GM19043 (cell line): ENCODE results near the gene ZBTB18.

Experiments used
- ATAC-seq: cut with Tn5 transposase; IDR thresholded peaks from one replicate; pipeline ENCODE4 v1.9.1; 2021; ENCODE audit warnings: low read depth; ENCODE audit not compliant: unreplicated experiment

The ZBTB18 gene

GRCh38 chr1:244060686-244061085, 9.6 kb downstream of the ZBTB18 start:
- ATAC-seq = no peak

DNA sequence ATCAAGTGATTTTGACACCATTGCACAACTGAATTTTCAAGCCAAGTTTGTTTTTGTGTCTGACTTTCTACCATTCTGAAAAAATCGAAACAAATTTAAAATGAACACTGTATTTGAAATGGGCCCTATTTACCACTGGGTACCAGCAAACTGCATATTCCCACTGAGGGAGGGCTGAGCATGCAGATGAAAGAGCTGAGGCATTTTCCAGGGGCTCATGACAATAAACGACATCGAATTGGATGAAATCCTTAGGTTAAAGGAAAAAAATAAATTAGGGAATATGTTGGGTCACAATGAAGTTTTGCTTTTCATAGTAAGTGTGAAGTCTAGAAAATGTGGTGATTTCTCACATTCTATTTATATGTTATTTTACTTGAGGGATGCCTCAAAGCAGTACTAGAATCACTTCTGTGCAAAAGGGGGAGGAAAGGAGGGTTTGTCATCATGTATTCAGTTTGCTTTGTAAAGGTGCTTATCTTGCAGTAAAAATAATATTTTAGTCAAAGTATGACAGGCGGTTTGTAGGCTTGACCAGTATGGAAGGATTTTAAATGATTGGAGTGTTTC, 11.2 kb downstream of the ZBTB18 start:
- ATAC-seq = no peak

GRCh38 chr1:244063498-244063897, 12.4 kb downstream of the ZBTB18 start:
- ATAC-seq = no peak

DNA sequence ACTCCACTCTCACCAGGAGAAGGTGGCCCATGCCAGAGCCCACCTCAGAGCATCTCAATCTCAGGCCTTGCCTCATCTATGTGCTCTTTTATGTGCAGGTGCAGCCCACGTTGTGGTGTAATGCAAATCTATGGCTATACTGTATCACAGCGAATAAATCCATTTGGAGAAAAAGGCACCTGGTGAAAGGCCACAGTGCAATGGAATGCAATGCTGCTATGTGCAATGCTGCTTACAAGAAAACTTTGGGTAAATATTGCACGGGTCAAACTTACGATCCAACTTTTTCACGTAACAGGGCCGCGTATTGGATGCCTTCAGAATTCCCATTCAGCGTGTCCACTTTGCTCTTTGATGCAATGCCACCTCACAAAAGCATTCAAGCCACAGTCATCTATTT, 13.5 kb downstream of the ZBTB18 start:
- ATAC-seq = no peak

DNA sequence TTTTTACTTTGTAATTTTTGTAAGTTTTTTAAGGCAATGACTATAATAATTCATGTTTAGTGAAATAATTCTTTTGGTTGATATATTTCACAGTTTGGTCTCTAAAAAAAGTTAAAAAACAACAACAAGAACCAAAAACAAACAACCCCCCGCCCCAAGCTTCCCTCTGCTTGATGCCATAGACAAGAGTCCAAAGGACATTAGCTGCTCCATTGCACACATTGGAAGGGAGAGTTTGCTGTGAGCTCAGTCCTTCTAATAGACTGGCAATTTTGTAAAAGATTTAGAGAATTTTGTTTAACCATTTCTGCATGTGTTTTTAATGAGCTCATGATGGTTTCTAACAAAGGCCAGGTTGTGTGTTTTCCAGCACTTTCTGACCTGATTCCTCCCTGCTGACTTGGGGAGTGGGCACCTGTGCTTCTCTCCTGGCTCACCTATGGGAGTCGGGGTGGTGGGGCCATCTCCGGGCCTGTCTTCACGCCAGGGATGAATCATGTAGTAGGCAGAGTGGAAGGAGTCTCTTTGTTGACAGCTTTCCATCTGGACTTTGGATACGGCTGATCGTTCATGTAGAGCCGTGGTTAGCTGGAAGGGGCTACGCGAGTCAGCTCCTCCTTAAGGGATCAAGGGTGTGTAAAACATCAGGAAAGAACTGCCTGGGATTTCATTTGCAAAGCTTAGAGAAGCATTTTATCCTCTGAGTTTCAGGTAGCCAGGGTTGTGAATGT, 14.1 kb downstream of the ZBTB18 start:
- ATAC-seq = no peak

GRCh38 chr1:244065960-244066388, 14.9 kb downstream of the ZBTB18 start:
- no peak for ATAC-seq

- ATAC-seq = no peak
Observed at GRCh38 chr1:244066954-244067716, 16.1 kb downstream of the ZBTB18 start.

GRCh38 chr1:244067893-244068292, 16.8 kb downstream of the ZBTB18 start:
- ATAC-seq = no peak

GRCh38 chr1:244068567-244068966, 17.5 kb downstream of the ZBTB18 start:
- ATAC-seq = no peak

DNA sequence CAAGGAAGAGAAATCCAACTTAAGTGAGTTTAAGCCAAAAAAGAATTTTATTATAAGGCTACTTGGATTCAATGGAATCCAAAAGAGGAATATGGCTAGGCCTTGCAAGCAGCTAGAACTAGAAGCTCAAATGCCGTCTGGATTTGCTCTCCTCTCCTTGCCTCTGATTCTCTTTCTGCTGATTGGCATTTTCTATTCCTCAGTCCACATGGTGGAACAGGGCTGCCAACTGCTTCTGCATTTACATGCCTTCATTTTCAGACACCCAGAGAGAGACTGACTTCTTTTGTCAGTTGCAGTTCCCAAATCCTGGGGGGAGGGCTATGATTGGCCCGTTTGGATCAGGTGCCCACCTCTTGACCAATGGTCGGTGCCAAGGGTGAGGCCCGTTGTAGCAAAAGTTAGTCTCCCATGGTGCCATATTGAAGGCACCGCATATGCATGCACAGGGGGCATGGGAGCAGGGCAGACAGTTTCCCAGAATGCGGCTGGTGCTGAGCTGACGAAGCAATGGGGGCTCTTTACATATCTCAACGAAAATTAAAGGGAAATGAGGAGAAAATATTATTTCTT, 18.3 kb downstream of the ZBTB18 start:
- no peak for ATAC-seq

DNA sequence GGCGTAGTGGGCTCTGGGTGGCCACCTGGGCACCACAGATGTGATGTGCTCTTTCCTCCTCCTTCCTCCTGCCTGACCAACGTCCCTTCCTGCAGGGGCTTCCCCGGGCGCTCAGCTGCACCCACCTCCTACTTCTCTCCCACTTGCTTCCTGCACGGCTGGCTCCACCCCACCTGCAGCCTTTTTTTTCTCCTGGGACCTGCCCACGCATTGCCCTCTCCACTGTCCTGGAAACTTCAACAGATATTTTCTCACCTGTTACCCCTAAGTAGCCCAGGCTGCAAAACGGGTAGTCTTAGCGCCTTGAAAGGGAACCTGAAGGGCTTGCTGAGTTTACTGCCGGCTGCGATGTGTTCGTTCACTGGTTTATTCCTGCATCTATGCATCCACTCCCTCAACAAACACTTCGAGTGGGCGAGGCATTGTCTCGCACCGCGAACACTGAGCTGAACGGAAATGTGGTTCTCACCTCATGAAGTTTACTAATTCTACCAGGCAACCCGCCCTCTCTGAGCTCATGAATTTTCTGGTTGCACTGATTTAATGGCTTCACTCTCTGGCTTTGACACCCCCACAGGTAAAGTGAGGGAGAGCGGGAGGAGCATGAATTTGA, 23.6 kb downstream of the ZBTB18 start:
- ATAC-seq = no peak

GRCh38 chr1:244075247-244075722, 24.2 kb downstream of the ZBTB18 start:
- ATAC-seq = no peak

- no peak for ATAC-seq
Observed at GRCh38 chr1:244076740-244077139, 25.7 kb downstream of the ZBTB18 start.

DNA sequence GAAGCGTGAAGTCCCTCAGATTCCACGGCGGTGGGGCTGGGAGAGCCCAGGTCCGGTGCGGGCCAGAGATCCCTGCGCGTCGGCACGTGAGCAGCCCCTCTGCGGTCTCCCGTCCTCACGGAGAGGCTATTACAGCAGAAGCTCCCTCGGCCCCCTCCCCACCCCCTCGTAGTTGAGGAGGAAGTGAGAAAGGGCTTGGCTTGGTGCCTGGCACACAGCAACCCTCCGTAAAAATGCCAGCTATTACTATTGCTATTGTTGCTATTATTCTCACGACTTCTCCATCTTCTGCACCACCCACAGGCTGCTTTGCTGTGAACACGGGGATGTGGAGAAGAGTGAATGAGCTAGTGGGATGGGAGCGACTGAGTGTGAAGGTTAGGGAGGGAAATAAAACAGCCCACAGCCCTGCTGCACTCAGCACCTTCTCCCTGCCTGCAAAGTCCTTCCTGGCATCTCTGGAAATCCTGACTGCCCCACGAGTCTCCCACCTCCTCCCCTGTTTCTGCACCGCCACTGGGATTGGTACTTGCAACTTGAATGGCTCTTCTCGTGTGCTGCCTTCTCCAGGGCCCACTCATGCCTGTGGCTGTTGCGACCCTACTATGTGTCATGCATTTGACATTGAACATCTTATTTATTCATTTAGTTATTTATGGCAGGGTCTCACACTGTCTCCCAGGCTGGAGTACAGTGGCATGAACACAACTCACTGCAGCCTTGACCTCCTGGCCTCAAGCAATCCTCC, 26.6 kb downstream of the ZBTB18 start:
- no peak for ATAC-seq

DNA sequence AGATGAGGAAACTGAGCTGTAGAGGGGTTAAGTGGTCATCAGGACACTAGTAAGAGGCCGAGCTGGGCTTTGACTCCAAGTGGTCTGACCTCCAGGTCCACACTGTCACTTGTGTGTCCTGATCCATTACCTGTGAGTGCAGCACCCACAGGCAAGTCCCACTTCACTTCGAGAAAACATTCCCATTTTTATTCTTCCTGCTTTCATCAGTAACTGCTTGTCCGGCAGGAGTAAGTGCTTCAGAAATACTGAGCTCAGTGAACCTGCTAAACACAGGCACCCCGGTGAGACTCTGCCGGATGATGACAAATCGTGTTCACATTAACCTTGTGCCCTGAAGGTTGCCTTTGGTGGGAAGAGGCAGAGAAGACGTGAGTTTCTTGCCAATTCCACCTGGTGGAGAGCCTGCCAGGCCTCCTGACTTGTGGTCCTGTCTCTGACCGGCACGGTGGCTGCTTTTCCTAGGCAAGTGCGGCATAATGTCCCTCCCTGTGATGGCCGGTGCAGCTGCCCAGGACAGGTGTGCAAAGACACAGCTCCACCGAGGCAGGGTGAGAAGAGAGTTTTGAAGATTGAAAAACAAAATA, 29.4 kb downstream of the ZBTB18 start:
- ATAC-seq = no peak

- ATAC-seq = no peak
Observed at GRCh38 chr1:244082969-244083368, 31.9 kb downstream of the ZBTB18 start.

GRCh38 chr1:244083383-244083943, 32.4 kb downstream of the ZBTB18 start:
- ATAC-seq = no peak

DNA sequence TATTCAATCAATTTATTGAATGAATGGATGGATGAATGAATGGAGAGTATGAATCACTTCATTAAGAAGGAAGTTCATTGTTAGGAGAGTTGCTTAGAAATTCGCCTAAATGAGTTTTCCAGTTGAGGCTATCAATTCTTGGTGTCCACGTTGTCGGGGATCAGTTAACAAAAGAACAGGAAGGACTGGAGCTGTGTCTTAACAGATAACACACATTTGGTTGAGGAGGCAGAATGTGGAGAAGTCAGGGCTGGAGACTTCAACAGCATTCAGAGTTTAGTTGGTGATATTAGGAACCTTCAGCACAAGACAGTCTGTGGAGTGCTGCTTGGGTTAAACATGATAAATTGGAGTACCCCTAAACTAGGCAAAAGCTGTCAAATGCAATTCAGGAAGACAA, 33.7 kb downstream of the ZBTB18 start:
- ATAC-seq = no peak

DNA sequence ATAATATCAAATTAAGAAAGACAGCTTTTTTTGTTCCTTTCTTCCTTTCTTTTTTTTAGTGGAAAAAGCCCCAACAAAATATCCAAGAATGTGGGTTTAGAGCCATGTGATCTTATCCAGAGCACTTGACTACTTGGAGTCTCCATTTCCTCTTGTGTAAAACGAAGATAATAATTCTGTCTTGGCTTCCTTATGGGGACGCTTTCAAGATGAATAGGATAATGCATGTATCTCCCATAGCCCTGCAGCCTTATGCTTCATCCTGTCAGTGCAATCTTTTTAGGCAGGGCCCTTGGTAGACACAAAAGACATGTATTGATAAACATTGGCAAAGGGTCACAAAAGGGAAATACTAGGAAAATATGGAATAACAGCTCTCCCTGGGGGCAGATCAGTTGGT, 34.8 kb downstream of the ZBTB18 start:
- ATAC-seq = no peak
